ENCODE data around the gene EEF2.
"Not testable (repeated sequence)": the region's sequence is repeated elsewhere in the genome, so short reads cannot be mapped to it uniquely, and the experiment has no call there.

DNA sequence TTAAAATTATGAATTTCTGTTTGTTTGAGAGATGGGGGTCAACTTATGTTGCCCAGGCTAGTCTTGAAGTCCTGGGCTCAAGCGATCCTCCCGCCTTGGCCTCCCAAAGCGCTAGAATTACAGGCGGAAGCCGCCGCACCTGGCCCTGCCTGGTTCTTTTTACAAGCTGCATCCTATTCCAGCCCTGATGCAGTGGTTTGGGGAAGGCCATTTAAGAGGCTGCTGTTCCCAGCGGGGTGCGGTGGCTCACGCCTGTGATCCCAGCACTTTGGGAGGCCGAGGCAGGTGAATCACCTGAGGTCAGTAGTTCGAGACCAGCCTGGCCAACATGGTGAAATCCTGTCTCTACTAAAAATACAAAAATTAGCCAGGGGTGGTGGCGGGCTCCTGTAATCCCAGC is 17.3 kb downstream of the EEF2 start:
- TF ChIP-seq, protein P1, sequence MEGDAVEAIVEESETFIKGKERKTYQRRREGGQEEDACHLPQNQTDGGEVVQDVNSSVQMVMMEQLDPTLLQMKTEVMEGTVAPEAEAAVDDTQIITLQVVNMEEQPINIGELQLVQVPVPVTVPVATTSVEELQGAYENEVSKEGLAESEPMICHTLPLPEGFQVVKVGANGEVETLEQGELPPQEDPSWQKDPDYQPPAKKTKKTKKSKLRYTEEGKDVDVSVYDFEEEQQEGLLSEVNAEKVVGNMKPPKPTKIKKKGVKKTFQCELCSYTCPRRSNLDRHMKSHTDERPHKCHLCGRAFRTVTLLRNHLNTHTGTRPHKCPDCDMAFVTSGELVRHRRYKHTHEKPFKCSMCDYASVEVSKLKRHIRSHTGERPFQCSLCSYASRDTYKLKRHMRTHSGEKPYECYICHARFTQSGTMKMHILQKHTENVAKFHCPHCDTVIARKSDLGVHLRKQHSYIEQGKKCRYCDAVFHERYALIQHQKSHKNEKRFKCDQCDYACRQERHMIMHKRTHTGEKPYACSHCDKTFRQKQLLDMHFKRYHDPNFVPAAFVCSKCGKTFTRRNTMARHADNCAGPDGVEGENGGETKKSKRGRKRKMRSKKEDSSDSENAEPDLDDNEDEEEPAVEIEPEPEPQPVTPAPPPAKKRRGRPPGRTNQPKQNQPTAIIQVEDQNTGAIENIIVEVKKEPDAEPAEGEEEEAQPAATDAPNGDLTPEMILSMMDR (IDR thresholded peaks at IDR 0.05) = not testable (repeated sequence)
- TF ChIP-seq POLR2AphosphoS5 (IDR thresholded peaks at IDR 0.05; ENCODE audit: insufficient read depth in 1 of 2, low read depth in 1 of 2); POLR2A (IDR thresholded peaks at IDR 0.05): not testable (repeated sequence)

Data from vagina (tissue), 2 donors.